Thyroid gland (tissue), 4 donors: ENCODE data around the gene GOLGA8R.
"Not testable (repeated sequence)": the region's sequence is repeated elsewhere in the genome, so short reads cannot be mapped to it uniquely, and the experiment has no call there.

Source experiments
- CTCF ChIP-seq, 6 experiments: fragments of 200-600 bp in 3 of 6; fragments of 450-650 bp in 3 of 6; sonication (generic) in 3 of 6; IDR thresholded peaks; one replicate each; pipeline ENCODE4 v1.5.1; 2016 to 2019; ENCODE audit warnings: antibody characterized with exemption in 6 of 6, mild to moderate bottlenecking in 2 of 6, inconsistent platforms in 1 of 6, moderate library complexity in 1 of 6
- POLR2A ChIP-seq, 2 donors: fragments of 450-650 bp; IDR thresholded peaks; one replicate each; pipeline ENCODE4 v1.6.1; 2017; ENCODE audit warnings: antibody characterized with exemption in 2 of 2, mild to moderate bottlenecking in 2 of 2, moderate library complexity in 1 of 2

- not testable (repeated sequence) for TF ChIP-seq CTCF, POLR2A (IDR thresholded peaks at IDR 0.05)
Observed at GRCh38 chr15:30452702-30453101, 38.6 kb upstream of the GOLGA8R start.
